HG03103 (cell line): ENCODE measurements around the gene NPHP3.

ENCODE experiments used
- ATAC-seq: cut with Tn5 transposase; IDR thresholded peaks from one replicate; pipeline ENCODE4 v1.9.1; 2021; ENCODE audit warnings: low read depth; ENCODE audit not compliant: unreplicated experiment

The NPHP3 gene

DNA sequence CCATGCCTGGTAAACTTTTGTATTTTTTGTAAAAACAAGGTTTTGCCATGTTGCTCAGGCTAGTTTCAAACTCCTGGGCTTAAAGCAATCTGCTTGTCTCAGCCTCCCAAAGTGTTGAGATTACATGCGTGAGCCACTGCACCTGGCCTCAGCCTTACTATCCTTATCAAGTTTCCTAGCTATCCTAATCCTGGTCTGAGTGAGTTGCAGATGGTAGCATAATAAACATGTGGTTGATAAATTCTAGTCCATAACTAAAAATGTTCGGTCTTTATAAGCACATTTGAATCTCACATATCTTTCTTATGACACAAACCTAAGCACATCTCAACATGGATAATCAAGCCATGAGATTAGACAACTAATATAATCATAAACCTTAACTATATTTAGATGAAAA lies 18.5 kb downstream of the NPHP3 start:
- ATAC-seq = no peak

DNA sequence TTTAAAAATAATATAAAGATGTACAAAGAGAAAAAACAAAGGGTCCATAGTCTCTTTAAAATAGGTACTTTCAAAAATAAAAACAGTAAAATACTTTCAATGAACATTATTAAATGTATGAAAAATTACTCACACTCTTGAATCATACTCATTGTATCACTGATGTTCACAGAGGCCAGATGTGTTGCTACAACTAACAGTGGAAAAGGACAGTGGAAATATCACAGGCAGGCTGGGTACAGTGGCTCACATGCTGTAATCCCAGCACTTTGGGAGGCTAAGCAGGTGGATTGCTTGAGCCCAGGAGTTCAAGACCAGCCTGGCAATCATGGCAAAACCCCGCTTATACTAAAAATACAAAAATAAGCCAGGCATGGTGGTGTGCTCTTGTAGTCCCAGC lies 26.8 kb downstream of the NPHP3 start:
- ATAC-seq = no peak

DNA sequence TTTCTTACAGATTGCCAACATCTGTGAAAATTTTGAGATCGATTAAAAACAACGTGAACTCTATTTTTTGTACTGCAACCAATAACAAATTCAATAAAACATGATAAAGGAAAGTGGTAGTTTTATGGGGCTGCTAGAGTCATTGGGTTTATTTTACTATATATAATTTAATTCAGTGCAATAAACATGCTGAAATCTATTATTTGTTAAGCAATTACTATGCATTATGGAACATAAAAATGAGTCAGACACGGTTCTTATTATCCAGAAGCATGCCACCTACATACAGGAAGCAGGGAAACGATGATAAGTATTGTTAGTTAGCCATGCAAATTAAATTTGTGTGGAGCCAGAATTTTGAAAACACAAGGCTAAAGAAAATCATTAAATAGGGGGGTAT lies 27.2 kb downstream of the NPHP3 start:
- ATAC-seq = no peak

DNA sequence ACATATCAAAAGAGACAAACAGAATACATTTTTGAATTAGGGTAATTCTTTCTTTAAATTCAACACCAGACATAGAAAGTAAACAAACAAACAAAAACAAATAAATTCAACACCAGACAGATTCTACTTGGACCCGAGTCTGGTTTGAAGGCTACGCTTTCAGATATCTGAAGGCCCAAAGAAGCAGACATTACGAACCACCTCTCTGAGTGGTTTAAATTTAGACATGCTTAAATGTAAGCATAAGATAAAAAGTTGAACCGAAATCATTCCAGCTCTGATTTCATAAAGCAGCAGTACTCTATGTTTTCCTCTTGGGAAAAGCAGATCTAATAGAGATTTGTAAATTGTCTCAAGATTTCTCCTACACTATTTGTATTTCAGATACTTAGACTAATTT lies 32.2 kb downstream of the NPHP3 start:
- no peak for ATAC-seq

DNA sequence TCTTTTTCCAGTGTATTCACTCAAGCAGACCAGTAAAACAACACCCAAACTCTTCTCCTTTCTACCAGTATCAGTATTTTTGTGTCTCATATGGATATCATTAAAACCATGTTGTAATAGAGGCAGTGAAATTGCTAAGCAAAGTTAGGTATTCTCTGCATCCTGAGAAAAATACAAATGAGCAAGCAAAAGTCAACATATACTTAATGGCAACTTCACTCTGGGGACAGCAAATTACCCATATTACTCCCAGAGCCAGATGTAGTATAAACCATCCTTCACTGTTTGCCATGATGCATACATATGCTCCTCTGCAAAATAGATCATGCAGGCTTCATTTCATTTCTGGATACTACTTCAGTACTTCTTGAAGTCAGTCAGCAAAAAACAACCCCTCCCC lies 40.0 kb downstream of the NPHP3 start:
- no peak for ATAC-seq

DNA sequence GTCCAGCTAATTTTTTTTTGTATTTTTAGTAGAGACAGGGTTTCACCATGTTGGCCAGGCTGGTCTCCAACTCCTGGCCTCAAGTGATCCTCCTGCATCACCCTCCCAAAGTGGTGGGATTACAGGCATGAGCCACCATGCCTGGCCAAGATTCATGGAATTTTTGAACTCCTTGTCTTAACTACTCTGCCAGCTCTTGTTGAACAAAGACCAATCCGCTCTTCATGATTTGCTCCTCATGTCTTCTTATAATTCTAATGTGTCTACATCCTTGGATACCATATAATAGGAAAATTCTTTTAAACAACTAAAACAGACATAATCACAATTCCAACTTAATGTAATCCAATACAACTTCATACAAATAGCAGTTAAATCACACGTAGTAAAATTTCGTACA lies 40.8 kb downstream of the NPHP3 start:
- no peak for ATAC-seq

DNA sequence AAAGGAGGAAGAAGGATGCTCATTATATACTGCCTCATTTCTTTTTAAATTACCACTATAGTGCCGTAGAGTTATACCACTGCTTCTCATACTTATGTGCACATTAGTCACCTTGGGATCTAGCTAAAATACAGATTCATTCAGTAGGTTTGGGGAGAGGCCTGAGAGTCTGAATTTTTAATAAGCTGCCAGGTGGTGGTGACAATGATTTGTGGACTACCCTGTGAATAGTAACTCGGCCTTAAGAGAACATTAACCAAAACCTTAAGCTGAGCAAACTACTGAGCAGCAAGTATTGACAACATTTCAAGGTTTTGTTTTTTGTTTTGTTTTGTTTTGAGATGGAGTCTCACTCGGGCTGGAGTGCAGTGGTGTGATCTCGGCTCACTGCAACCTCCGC lies 42.3 kb downstream of the NPHP3 start:
- ATAC-seq = no peak

DNA sequence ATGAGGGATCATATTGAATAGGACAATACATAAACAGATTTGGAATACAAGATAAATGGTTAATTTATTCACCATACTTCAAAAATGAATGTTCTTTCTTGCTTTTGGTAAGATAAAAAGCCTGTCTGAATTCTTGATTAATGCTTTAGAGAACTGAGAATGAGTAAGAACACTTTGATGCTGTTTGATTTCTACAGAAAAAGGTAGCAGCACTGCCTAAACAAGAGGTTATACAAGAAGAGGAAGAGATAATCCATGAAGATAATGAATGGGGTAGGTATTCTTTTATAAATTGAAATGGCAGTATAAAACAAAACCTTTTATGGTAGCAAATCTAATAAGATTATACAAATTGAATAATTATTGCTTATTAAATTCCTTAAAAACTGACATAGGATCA lies 46.8 kb downstream of the NPHP3 start:
- no peak for ATAC-seq

DNA sequence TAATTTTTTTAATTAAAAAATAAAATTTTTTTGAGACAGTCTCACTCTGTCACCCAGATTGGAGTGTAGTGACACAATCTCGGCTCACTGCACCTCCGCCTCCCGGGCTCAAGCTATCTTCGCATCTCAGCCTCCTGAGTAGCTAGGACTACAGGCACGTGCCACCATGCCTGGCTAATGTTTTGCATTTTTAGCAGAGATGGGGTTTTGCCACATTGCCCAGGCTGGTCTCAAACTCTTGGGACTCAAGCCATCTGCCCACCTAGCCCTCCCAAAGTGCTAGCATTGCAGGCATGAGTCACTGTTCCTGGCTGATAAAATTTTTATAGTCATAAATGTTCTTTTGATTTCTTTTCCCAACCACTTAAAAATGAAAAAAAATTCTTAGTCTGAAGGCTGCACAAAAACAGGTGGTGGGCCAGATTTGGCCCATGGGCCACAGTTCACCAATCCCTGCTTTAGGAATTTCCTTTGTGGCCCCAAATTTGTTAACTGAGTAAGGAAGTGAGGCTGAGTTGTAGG lies 52.9 kb downstream of the NPHP3 start:
- no peak for ATAC-seq

DNA sequence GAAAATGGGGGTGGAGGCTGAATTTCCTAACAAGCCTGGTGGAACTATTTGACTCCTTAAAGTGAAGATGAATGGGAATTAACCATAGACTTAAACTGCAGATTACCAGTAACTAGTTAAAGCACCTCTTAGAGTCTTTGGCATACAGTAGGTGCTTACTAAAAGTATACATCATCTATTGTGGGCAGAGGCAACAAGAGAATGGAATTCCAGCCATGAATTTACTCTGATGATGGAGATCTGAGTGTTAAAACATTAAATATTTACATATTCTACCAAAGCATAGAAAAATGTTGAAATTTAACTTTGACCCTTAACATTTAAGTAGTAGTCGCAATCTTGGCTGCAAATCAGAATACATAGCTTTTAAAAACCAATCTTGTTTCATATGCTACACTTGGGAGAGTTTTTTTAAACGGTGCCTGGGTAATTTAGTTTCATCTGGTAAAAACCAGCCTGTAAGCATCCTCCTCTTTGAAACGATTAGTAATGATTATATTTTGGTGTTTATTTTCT lies 56.9 kb downstream of the NPHP3 start:
- no peak for ATAC-seq

DNA sequence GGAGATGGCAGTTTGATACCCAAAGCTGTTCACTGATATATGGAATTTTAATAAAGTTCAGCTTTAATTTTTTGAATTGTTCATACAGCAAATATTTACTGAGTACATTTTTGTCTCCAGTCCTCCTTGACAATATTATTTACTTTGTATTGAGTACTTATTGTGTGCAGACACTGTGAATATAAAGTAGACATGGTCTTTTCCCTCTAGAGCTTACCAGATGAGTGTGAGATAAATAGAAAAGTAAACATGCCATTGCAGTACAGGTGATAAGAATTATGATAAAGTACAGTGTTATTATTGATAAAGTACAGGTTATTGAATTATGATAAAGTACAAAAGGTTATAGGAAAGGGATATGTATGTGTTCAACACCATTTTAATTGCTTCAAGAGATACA lies 60.0 kb downstream of the NPHP3 start:
- ATAC-seq = no peak

DNA sequence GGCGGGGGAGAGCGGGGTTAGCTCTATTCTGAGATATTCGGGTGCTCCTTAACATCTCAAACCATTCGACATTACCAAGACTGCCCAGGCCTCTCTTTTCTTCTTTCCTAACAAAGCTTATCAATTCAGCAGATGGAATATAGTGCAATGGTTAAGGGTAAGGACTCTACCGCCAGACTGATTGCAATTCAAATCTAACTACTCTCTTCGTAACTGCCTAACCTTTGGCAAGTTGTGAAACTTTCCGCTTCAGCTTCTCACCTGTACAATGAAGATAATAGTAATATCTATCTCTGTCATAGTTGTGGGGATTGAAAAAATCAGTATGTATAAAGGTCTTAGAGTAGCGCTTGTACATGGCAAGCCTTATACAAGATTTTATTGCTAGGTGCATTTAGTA lies 61.1 kb downstream of the NPHP3 start:
- ATAC-seq = no peak

DNA sequence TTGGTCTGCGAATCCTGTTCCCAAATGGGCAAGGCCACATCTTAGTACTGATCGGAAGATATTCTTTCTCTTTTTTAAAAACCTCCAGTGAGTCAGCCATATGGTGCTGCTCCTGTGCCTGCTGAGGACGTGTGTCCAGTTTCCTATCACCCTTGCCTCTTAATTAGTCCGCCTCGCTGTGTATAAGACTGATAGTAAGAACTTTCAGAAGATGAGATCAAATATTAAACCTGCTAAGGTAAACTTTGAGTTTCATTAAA lies 61.5 kb downstream of the NPHP3 start:
- no peak for ATAC-seq

DNA sequence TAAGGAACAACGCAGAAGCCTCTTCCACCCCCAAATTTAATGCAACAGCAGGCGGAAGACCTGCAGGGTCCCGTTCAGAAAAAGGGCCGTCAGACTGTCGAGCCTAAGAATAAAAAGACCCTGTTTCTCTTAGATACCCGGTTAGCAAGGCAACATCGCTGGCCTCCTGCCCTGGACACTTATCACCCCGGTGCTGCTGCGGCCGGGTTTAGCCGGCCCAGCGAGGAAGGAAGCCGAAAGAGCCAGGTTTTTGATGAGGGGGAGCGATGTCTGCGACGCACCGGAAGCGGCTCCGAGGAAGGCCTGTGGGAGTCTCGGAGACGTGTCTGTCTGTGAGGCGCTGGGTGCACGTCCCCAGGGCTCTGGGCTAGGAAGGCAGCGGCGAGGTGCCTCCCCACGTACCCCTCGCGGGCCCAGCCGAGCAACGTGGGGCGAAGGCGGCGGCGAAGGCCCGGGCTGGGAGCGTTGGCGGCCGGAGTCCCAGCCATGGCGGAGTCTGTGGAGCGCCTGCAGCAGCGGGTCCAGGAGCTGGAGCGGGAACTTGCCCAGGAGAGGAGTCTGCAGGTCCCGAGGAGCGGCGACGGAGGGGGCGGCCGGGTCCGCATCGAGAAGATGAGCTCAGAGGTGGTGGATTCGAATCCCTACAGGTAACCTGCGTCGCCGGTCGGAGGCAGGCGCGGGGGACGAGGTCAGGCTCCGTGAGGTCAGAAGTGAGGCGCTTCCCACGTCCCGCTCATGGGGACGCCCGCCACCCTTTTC lies 62.0 kb downstream of the NPHP3 start, which contains the start of gene UBA5:
Gene UBA5 (plus strand): TSS at position 278 of the 759 bp plus-strand sequence. CDS start 209 bp downstream, at position 487.
- ATAC-seq = peak; percentile 65

DNA sequence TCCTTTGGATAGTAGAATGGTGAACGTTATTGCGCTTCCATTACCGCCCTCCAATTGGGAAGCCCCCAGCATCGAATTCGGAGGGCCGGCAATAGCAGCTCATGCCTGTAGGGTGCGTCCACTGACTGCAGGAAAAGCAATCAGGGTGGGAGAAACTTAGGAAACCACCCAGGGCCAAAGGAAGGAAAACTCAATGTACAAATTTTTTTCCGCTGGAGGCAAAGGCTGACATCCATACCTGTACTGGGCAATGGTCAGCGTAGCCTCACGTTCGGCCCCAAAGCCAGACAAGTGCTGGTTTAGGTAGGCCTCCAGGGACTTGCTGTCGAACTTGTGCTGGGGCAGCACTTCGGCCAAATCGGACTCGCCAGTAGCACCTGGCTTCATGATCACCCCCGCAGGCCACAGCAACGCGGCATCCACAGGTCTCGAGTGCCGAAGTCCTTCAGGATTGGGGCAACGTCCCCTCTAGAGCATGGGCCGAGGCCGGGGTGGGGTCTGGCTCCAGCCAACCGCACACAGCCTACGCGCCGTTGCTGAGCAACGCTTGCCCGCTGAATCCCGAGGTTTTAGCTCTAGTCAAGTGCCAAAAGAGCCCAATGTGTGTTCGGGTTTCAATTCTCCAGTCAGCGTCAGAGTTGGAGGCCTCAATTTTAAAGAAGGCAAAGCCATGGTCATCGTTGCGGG lies 62.7 kb downstream of the NPHP3 start, which contains the start of gene ACAD11:
Gene ACAD11 (minus strand): TSS at position 445 of the 687 bp plus-strand sequence. CDS start 58 bp downstream, at position 387.
- peak; percentile 49 for ATAC-seq

DNA sequence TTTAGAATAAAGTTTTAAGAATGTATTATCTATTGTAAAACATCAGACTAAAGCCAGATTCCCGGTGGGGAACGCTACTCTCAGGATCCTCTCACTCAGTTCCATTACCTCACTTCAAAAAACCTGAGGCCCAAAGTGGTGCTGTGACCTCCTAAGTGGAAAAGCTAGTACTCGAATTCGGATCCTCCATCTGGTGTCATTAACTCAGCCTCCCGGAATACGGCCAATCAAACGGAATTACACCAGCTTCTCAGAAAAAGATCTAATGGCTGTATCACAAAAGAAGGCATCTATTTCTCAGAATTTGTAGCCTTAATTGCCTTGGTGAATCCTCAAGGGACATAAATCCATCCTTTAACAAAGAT lies 63.2 kb downstream of the NPHP3 start:
- no peak for ATAC-seq

DNA sequence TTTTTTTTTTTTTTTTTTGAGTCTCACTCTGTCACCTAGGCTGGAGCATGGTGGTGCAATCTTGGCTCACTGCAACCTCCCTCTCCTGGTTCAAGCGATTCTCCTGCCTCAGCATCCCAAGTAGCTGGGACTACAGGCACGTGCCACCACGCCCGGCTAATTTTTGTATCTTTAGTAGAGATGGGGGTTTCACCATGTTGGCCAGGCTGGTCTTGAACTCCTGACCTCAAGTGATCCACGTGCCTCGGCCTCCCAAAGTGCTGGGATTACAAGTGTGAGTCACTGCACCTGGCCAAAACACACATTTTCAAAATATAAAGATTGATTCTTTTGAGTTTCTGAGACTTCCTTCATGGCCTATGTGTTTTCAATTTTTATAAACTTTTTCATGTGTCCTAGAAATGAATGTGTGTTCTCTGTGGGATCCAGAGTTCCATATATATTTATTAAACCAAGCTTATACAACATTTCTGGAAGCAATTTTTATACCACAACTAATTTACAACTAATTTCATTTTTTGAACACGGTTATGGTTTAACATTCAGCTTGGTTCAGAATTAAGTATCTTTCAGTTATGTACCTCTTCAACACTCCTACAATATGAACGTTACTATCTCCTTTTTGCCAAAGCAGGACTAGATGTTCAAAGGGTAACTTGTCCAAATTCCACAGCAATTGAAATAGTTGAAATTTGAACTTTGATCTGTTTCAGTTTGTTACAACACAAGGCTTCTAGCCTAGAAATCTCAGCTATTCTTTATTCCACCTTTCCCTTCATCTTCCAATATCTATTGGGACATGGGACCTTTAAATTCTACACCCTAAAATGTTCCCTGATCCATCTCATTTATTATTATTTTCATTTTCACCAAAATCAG lies 64.1 kb downstream of the NPHP3 start:
- no peak for ATAC-seq

DNA sequence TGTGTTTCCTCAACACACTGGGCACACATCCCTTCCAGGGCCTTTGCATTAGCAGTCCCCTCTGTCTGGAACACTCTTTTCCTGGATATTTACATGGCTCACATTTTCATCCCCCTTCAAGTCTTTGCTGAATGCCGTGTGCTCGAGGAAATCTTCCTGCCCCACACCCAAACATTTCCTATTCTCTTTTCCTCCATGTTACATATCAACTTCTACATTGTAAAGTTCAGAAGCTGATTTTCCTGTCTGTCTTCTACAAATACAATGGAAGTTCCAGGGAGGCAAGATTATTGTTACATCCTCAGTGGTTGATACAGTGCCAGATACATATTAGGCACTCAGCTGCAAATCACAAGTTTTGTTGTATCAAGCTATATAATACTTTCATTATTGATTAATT lies 66.7 kb downstream of the NPHP3 start:
- no peak for ATAC-seq

DNA sequence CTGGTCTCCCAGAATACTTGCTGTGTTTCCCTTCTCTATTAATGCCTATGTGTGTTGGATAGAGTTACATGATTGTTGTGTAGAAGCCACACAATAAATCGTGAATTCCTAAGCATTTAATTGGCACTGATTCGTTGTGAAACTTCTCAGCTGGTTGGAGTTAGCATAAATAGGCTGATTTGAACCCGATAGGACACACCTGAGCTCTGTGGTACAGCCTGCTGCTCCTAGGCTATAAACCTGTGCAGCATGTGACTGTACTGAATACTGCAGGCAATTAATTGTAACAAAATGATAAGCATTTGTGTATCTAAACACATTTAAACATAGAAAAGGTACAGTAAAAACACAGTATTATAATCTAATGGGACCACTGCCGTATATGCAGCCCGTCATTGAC lies 67.5 kb downstream of the NPHP3 start:
- no peak for ATAC-seq

DNA sequence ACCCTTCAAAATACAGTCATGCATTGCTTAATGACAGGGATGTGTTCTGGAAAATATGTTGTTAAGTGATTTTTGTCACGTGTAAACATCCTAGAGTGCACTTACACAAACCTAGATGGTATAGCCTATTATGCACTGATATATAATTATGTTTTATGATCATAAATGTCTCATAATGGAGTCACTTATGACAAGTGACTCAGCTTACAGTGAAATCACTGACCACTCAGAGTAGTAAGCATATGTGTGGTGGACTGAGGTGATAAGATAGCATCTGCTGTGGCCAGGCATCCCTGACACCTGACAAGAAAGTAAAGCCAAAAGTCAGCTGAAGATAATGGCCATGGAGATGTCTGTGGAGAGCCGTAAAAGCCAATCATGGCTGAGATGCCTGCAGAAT lies 68.0 kb downstream of the NPHP3 start:
- no peak for ATAC-seq

DNA sequence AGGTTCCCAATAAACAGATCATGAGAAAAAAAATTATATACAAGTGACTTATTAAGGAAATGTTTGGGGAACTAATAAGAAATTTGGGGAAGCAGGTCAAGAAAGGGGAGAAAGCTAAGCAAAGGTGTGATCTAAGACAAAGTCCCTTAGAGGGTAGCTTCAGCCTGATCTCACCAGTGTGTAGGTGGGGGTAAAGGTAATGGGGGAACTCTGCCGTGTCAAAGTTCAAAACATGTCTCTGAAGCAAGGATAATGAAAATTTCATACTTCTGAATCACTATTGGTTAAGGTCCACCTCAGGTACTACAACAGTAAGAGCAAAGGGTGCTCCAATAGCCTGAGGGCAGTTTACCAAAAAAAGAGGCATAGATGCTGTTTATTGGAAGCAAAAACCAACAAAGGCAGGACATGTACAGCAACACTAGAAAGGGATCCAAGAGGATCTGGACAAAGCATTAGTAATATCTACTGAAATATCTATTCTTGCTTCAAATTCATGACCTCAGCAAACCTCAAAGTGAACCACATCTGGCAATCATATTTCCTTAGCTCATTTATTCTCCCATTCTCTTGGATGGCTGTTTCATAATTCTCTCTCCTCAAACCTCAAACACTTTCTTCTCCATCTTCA lies 69.5 kb downstream of the NPHP3 start:
- no peak for ATAC-seq
